ENCODE results near the gene OXSM.

Gene OXSM

DNA sequence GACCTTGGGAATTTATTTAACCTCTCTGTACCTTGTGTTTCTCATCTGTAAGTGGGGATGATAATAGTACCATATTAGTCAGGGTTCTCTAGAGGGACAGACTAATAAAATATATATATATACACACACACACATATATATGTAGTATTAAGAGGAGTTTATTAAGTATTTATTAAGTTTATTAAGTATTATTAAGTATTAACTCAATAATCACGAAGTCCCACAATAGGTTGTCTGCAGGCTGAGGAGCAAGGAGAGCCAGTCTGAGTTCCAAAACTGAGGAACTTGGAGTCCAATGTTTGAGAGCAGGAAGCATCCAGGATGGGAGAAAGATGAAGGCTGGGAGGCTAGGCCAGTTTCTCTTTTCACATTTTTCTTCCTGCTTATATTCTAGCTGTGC is 14.8 kb downstream of the OXSM start:
- DNase-seq = no peak

GRCh38 chr3:25812644-25813043 is 22.8 kb downstream of the OXSM start:
- DNase-seq = no peak

DNA sequence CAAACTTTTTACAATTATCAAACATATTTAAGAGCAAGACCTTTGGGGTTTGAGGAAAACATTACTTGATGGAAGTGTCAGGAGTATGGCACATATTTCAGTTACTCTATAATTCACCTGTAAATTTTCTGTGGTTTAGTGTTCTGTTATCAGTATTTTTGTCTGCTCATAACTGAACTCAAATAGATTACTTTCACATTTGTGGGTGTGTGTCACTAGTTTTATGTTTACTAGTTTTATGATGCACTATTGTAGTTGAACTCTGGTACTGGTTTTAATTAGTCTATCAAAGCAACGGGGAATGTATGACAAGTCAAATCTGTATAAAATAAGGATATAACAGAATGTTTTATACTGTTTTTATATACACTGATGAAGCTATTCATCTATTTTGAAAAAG is 27.2 kb downstream of the OXSM start:
- DNase-seq = no peak

GRCh38 chr3:25817638-25818037 is 27.7 kb downstream of the OXSM start:
- DNase-seq = no peak

DNA sequence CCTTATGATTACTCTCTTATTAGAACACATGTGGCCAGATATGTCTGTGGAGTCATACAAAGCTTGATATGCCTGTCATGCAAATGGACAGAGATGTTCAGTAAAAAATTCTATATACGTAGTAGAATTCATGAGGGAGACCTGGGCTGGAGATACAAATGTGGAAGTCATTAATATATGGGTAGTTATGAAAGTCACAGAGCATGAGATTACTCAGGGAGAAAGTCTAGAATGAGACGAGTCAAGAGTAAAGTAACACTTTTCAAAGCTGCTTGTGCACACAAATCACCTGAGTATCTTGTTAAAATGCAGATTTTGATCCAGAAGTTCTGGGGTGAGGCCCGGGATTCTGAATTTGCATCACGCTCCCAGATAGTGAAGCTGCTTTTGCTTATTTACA is 28.4 kb downstream of the OXSM start:
- no peak for DNase-seq

GRCh38 chr3:25820366-25820765 is 30.5 kb downstream of the OXSM start:
- no peak for DNase-seq

DNA sequence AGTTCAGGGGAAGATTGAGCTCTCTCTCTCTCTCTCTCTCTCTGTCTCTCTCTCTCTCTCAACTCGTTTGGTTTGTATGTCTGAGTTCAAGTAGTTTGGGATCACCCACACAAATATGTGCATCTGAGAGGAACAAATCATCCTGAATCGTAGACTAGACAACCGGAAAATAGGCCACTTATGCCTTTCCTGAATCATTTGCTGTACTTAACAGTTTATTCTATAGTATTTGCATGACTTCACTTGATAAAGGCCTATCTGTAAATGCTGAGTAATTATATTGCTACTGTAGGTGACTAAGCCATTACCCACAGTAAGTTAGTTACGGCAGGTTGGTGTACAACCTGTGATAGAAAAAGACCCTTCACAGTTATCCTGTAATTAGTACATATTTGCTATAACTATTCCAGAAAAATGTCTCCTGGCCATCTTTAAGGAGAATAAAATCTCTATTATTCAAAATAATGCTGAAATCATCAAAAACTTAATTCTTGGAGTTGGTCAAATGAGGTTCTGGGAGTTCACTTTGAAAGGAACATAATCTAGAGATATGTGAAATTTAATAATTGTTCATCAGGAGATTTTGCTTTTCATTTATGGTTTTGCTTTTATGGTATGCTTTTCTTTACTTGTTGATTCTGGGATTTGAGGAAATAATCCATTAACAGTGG is 31.1 kb downstream of the OXSM start:
- no peak for DNase-seq

DNA sequence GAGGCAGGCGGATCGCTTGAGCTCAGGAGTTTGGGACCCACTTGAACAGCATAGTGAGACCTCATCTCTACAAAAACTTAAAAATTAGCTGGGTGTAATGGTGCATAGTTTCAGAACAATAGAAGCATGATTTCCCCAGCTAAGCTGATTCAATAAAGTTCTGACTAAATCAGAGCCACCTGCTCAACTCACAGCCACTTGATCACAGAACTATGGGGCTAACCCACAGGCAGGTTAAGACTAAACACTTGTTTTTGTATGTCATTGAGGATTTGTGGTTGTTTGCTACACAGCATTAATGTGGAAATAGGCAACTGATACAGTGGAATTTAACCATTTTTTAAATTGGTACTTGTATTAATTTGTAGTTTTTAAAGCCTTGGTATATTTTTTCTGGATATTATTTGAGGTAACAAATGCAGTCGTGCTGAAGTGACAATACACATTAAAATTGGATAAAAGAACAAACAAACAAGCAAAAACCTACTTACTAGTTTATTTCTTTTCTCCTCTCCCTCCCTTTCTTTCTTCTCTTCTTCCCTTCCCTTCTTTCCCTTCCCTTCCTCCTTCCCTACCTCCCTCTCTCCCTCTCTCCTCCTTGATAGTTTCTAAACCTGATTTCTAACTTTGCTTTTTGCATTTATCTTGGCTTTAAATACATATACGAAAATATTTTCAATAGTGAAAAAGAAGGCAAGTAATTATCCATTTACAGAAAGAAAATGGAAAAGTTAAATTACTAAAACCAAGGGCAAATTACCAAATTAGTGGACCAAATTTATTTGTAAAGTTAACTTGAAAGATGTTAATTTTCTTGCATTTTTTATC is 32.1 kb downstream of the OXSM start:
- DNase-seq = no peak

- no peak for DNase-seq
These were observed 33.4 kb downstream of the OXSM start for GRCh38 chr3:25823314-25823713.

DNA sequence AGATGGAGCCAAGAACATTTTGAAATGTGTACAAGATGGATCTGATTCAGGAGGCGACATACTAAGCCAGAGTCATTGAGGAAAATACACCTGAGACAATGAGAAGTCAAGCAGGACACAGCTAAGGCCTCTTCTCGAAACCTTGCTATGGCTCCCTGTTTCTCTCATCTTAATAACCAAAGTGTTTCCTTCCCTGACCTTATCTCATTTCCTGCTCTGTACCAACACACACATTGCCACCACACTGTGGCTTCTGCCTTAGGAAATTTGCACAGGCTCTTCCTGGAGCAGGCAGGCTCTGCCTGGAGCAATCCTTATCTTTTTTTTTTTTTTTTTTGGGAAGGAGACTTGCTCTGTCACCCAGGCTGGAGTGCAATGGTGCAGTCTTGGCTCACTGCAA is 36.6 kb downstream of the OXSM start:
- no peak for DNase-seq

GRCh38 chr3:25830373-25831280 is 40.7 kb downstream of the OXSM start:
- DNase-seq = no peak

DNA sequence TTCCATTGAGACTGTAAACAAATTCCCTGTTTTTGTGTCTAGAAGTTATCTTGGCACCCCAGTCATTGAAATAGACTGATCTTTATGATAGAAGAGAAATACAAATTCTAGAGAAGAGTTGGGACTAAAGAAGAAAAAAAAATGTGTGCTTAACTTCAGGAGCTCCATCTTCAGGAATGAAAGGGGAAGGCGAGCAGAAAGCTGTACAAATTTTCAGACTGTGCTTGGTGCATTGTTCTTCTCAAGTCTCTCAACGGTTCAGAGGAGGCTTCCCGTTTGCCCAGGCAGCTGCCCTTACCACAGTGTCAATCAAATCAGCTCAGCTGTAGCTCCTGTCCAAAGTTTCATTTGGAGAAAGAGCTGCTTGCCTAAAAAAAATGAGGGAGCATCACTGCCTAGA is 41.7 kb downstream of the OXSM start:
- no peak for DNase-seq

DNA sequence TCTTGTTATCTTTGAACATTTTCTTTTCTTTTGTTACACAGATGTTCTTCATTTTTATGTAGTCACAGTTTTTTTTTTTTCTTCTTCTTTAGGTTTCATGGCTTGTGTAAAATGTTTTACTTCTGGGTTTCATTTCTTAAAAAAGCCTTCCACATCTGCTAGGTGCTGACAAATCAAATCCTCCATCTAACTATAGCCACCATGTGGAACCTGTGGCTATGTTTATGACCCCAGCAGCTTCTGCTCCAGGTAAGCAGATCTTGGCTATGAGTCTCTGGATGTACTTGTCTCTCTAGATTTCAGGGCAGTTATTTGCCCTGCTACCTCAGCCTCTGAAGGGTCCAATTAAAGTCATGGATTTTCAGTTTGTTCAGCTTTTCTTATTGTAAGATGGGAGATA is 44.5 kb downstream of the OXSM start:
- DNase-seq = no peak

GRCh38 chr3:25836579-25836978 is 46.7 kb downstream of the OXSM start:
- no peak for DNase-seq

DNA sequence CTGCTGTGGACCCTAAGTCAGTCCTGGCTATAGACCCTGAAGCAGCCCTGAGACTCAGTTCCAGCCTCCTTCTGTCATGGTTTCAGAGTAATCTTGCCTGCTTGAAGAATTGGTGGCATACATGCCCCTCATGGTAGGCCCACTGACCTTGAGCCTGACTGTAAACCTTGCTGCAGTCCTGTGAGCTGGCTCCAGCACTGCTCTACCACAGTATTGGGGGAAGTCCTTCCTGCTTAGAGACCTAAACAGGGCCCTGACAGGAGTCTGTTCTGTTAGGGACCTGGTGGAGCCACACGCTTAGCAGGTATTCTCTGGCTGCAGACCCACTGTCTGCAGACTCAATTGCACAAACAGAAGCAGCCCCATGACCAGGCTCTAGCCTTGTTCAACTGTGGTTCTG is 47.1 kb downstream of the OXSM start:
- no peak for DNase-seq

DNA sequence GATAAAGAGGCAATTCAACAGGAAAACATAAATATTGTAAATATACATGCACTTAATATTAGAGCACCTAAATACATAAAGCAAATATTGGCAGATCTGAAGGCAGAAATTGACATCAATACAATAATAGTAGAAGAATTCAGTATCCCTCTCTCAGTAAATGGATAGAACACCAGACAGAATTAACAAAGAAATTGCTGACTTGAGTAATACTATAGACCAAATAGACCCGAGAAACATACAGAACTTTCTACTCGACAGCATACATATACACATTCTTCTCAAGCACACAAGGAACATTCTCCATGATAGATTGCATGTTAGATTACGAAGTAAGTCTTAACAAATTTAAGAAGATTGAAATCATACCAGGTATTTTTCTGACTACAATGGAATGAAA is 50.2 kb downstream of the OXSM start:
- no peak for DNase-seq

- DNase-seq = no peak
These were observed 53.4 kb downstream of the OXSM start for GRCh38 chr3:25843332-25843731.
